Transverse colon (tissue), 4 donors: ENCODE measurements around the gene ZNF518A. TPM values are rescaled to one million over a fixed set of nuclear protein-coding genes. Genes with fewer than 3 reads are reported as not detected.

Experiments used
- DNase-seq: peaks from one replicate; pipeline ENCODE4 v3.0.0-alpha.2; 2019
- H3K27ac ChIP-seq, 4 donors: fragments of 200-600 bp; sonication (generic); 2 replicates each; pipeline ENCODE4 v1.5.1; 2016 to 2018; ENCODE audit warnings: inconsistent platforms in 4 of 4
- H3K27me3 ChIP-seq: fragments of 200-600 bp; sonication (generic); 2 replicates; pipeline ENCODE4 v1.5.1; 2017; ENCODE audit warnings: inconsistent platforms
- H3K36me3 ChIP-seq, 4 donors: fragments of 200-600 bp; sonication (generic); 2 replicates each; pipeline ENCODE4 v1.5.1; 2017 to 2019; ENCODE audit warnings: inconsistent platforms in 4 of 4
- H3K4me1 ChIP-seq, 4 donors: fragments of 200-600 bp; sonication (generic); 2 replicates each; pipeline ENCODE4 v1.5.1; 2017 to 2020; ENCODE audit warnings: inconsistent platforms in 4 of 4
- H3K4me3 ChIP-seq, 4 donors: fragments of 200-600 bp; sonication (generic); 1 replicate in 1 of 4; 2 replicates in 3 of 4; pipeline versions ENCODE4 v1.5.1 to v1.6.1; 2017 to 2019; ENCODE audit warnings: inconsistent platforms in 4 of 4
- H3K9me3 ChIP-seq, 2 donors: fragments of 200-600 bp; sonication (generic); 2 replicates each; pipeline ENCODE4 v1.5.1; 2017 to 2019; ENCODE audit warnings: inconsistent platforms in 2 of 2
- CTCF ChIP-seq, 5 experiments: fragments of 200-600 bp in 3 of 5; fragments of 450-650 bp in 2 of 5; sonication (generic) in 3 of 5; IDR thresholded peaks; 1 replicate in 2 of 5; 2 replicates in 3 of 5; pipeline ENCODE4 v1.5.1; 2016 to 2017; ENCODE audit warnings: antibody characterized with exemption in 5 of 5, inconsistent platforms in 3 of 5, mild to moderate bottlenecking in 2 of 5, moderate library complexity in 1 of 5
- EP300 ChIP-seq: sonication (generic); formaldehyde crosslinking; IDR thresholded peaks from one replicate; pipeline ENCODE4 v1.6.1; 2017; ENCODE audit warnings: antibody characterized with exemption, low read depth
- POLR2A ChIP-seq: fragments of 450-650 bp; IDR thresholded peaks from one replicate; pipeline ENCODE4 v1.6.1; 2016; ENCODE audit warnings: antibody characterized with exemption, mild to moderate bottlenecking, moderate library complexity
- POLR2AphosphoS5 ChIP-seq, 3 donors: sonication (generic); formaldehyde crosslinking; IDR thresholded peaks; one replicate each; pipeline ENCODE4 v1.6.1; 2016; ENCODE audit warnings: antibody characterized with exemption in 3 of 3
- WGBS, 2 donors: methylation state at CpG; one replicate each; pipeline ENCODE4 v1.1.5; 2018; ENCODE audit warnings: low coverage in 1 of 2; 5-methylcytosine and 5-hydroxymethylcytosine counted together
- in situ Hi-C, 4 donors: fragments of 200-750 bp; cut with MboI; loops; one replicate each; pipeline versions ENCODE4 v1.15.0 to v1.15.1; 2017; ENCODE audit warnings: low sequenced_read_pairs in 3 of 4, low pct_ligation_motif_present in 1 of 4, low pct_unique_long_range_greater_than_20kb in 1 of 4
- intact Hi-C: fragments of 100-400 bp; cut with DNase I; formaldehyde crosslinking; loops from one replicate; pipeline ENCODE4 v1.15.1; 2023; ENCODE audit warnings: low total_unique reads
- total RNA-seq, 4 donors: library from RNA; depleted of rRNA; stranded (reverse); fragments of >200 nt; gene quantifications; one replicate each; pipeline ENCODE4 v1.1.0, GENCODE V29; 2016

The ZNF518A gene
- total RNA-seq = 10 to 100 TPM; 19.5 to 44.6 (median 36.8) TPM

GRCh38 chr10:96129387-96130325, at the start of gene ZNF518A:
TSS of gene ZNF518A (plus strand) at chr10:96130297. CDS start at chr10:96156323, 26,026 bp downstream.
- peak; percentile 94 for DNase-seq
- Histone ChIP-seq H3K27me3 (peaks cover 40% of the 10 kb centered on the region), H3K4me1 (peaks cover 5 to 25% (median 9%) of the 10 kb centered on the region in 4 donors), H3K9me3 (no peaks in the 10 kb centered on the region), H3K36me3 (peaks cover 0 to 17% (median 7%) of the 10 kb centered on the region in 4 donors), H3K27ac (peak within 1 kb of the TSS; percentile 93 to 95 (median 95)), H3K4me3 (peak within 1 kb of the TSS; percentile 62 to 80 (median 72))
- intact Hi-C loops = no loop called here
- WGBS, 2 donors = 10 to 42% methylated on average over 8 to 47 of the region's 48 CpGs
- in situ Hi-C loops = loop anchor here in 1 of 4 donors (5.0 kb wide), 1 partner anchor 37 kb away; no protein-coding TSS in a partner anchor
- no peak for TF ChIP-seq CTCF (IDR thresholded peaks at IDR 0.05)
- TF ChIP-seq POLR2A = peak; percentile 66
- TF ChIP-seq POLR2AphosphoS5 (IDR thresholded peaks at IDR 0.05) = peak; percentile 58 to 90 (median 84)

GRCh38 chr10:96082153-96082552, 47.9 kb upstream of the ZNF518A start:
- 90 to 94% methylated on average over 2 of the region's 2 CpGs for WGBS, 2 donors
- intact Hi-C loops = no loop called here

GRCh38 chr10:96082748-96083147, 47.3 kb upstream of the ZNF518A start:
- intact Hi-C loops = no loop called here
- WGBS, 2 donors = 63 to 89% methylated on average over 1 of the region's 1 CpG
- TF ChIP-seq EP300 = no peak
- TF ChIP-seq POLR2A = no peak
- no peak for TF ChIP-seq CTCF (IDR thresholded peaks at IDR 0.05)
- TF ChIP-seq POLR2AphosphoS5 (IDR thresholded peaks at IDR 0.05) = no peak
- DNase-seq = no peak
- H3K27me3 ChIP-seq = no peaks in the 10 kb centered on the region
- no peaks in the 10 kb centered on the region for H3K9me3 ChIP-seq
- H3K36me3 ChIP-seq = no peaks in the 10 kb centered on the region
- H3K4me3 ChIP-seq = no peak overlapping the region
- H3K4me1 ChIP-seq = no peaks in the 10 kb centered on the region
- H3K27ac ChIP-seq = no peak overlapping the region
- in situ Hi-C loops = no loop called here

More at GRCh38 chr10:96082153-96082552, 47.9 kb upstream of the ZNF518A start:
- in situ Hi-C loops = no loop called here
- no peaks in the 10 kb centered on the region for H3K4me1 ChIP-seq
- no peaks in the 10 kb centered on the region for H3K27me3 ChIP-seq
- TF ChIP-seq POLR2AphosphoS5 (IDR thresholded peaks at IDR 0.05) (no peak), POLR2A (no peak), CTCF (IDR thresholded peaks at IDR 0.05) (no peak), EP300 (no peak)
- no peak overlapping the region for H3K27ac ChIP-seq
- DNase-seq = no peak
- H3K36me3 ChIP-seq = no peaks in the 10 kb centered on the region
- H3K9me3 ChIP-seq = no peaks in the 10 kb centered on the region
- H3K4me3 ChIP-seq = no peak overlapping the region

GRCh38 chr10:96089116-96089515, 41.0 kb upstream of the ZNF518A start:
- no peak for DNase-seq
- H3K27me3 ChIP-seq = peaks cover 29% of the 10 kb centered on the region
- WGBS, 2 donors = 55 to 57% methylated on average over 2 of the region's 2 CpGs
- no peaks in the 10 kb centered on the region for H3K36me3 ChIP-seq
- H3K9me3 ChIP-seq = no peaks in the 10 kb centered on the region
- H3K27ac ChIP-seq = peak overlapping the region; percentile 88 to 94 (median 93)
- intact Hi-C loops (no loop called here), in situ Hi-C loops (no loop called here)
- TF ChIP-seq CTCF (IDR thresholded peaks at IDR 0.05) = peak in 3 of 5 experiments; percentile 13 to 37 (median 35)
- no peak for TF ChIP-seq POLR2AphosphoS5 (IDR thresholded peaks at IDR 0.05)
- H3K4me3 ChIP-seq = peak overlapping the region in 3 of 4 donors; percentile 53 to 75 (median 73)
- peaks cover 3 to 15% (median 5%) of the 10 kb centered on the region in 4 donors for H3K4me1 ChIP-seq
